LHCN-M2 (cell line): ENCODE results near the gene ENO3. TPM values are rescaled to one million over a fixed set of nuclear protein-coding genes. Genes with fewer than 3 reads are reported as not detected.

ENCODE experiments used
- DNase-seq: peaks from one replicate; pipeline ENCODE4 v3.0.0-alpha.2; 2012; ENCODE audit warnings: low read depth
- total RNA-seq: library from RNA; depleted of rRNA; stranded (reverse); fragments of >200 nt; gene quantifications from 2 replicates; pipeline ENCODE4 v1.2.3, GENCODE V29; 2014

Gene ENO3
- total RNA-seq, 1 experiment from 2014 or later = 7.9 TPM

- no peak for DNase-seq
These were observed 21.8 kb downstream of the ENO3 start for GRCh38 chr17:4972752-4973151.

- no peak for DNase-seq
These were observed 22.6 kb downstream of the ENO3 start for GRCh38 chr17:4973256-4974114.

GRCh38 chr17:4974115-4974670, 23.3 kb downstream of the ENO3 start:
- DNase-seq = no peak

GRCh38 chr17:4978726-4979125, 27.8 kb downstream of the ENO3 start:
- no peak for DNase-seq

GRCh38 chr17:4980644-4981216, 29.8 kb downstream of the ENO3 start:
- DNase-seq = peak; percentile 53

GRCh38 chr17:4982305-4982704, 31.4 kb downstream of the ENO3 start:
- DNase-seq = no peak

- no peak for DNase-seq
These were observed 35.5 kb downstream of the ENO3 start for GRCh38 chr17:4986403-4986802.

GRCh38 chr17:4986951-4987766, 36.2 kb downstream of the ENO3 start, which contains the start of gene CAMTA2:
Gene CAMTA2, minus strand, starts transcription at chr17:4987675. Its CDS starts 1,453 bp downstream, at chr17:4986222.
- DNase-seq = peak; percentile 66

GRCh38 chr17:4987767-4988567, 37.0 kb downstream of the ENO3 start:
- peak; percentile 38 for DNase-seq

- DNase-seq = no peak
These were observed 43.2 kb downstream of the ENO3 start for GRCh38 chr17:4994081-4994595.

- peak; percentile 84 for DNase-seq
These were observed 46.5 kb downstream of the ENO3 start, which contains the start of the genes INCA1 and KIF1C for GRCh38 chr17:4997302-4998026. Gene INCA1, minus strand, starts transcription at chr17:4997522. Its CDS starts 3,085 bp downstream, at chr17:4994437. Gene KIF1C, plus strand, starts transcription at chr17:4997950. Its CDS starts 2,297 bp downstream, at chr17:5000247.

- DNase-seq = no peak
These were observed 47.3 kb downstream of the ENO3 start for GRCh38 chr17:4998027-4998731.

- no peak for DNase-seq
These were observed 48.0 kb downstream of the ENO3 start for GRCh38 chr17:4998732-4999429.

GRCh38 chr17:4999430-5000093, 48.6 kb downstream of the ENO3 start:
- no peak for DNase-seq

GRCh38 chr17:5000237-5000639, 49.3 kb downstream of the ENO3 start:
- peak; percentile 54 for DNase-seq

GRCh38 chr17:5002121-5002788, 51.3 kb downstream of the ENO3 start:
- no peak for DNase-seq

GRCh38 chr17:5003214-5003867, 52.4 kb downstream of the ENO3 start:
- DNase-seq = no peak
